Mucosa of descending colon (tissue), 3 donors: ENCODE data around the gene CCDC120. TPM values are rescaled to one million over a fixed set of nuclear protein-coding genes. Genes with fewer than 3 reads are reported as not detected.
A peak's percentile ranks its signal among the peaks of the same experiment; 100 is the strongest.

Source experiments
- ATAC-seq: fragments of 200-7000 bp; cut with Tn5 transposase; one replicate; pipeline ENCODE4 v1.9.1; 2020; ENCODE audit warnings: mild to moderate bottlenecking, moderate library complexity
- DNase-seq, 3 donors: peaks; one replicate each; pipeline ENCODE4 v3.0.0-alpha.2; 2020
- H3K36me3 ChIP-seq: fragments of 200-600 bp; one replicate; pipeline ENCODE4 v1.8.0; 2021; ENCODE audit warnings: low read depth, mild to moderate bottlenecking
- H3K4me1 ChIP-seq: fragments of 200-600 bp; one replicate; pipeline ENCODE4 v1.8.0; 2021; ENCODE audit warnings: low read depth, mild to moderate bottlenecking
- H3K4me3 ChIP-seq: fragments of 200-600 bp; one replicate; pipeline ENCODE4 v1.8.0; 2021; ENCODE audit warnings: mild to moderate bottlenecking
- H3K9me3 ChIP-seq: fragments of 200-600 bp; one replicate; pipeline ENCODE4 v1.8.0; 2021; ENCODE audit warnings: mild to moderate bottlenecking
- CTCF ChIP-seq: fragments of 200-600 bp; IDR thresholded peaks from one replicate; pipeline ENCODE4 v1.8.0; 2022; ENCODE audit warnings: antibody characterized with exemption, mild to moderate bottlenecking
- intact Hi-C, 2 donors: fragments of 100-400 bp; cut with DNase I in 1 of 2; cut with micrococcal nuclease in 1 of 2; formaldehyde crosslinking; loops; one replicate each; pipeline versions ENCODE4 v1.11.0 to v1.11.1; 2022; cut with DNase I, micrococcal nuclease
- total RNA-seq, 3 donors: library from RNA; stranded (reverse); fragmentation: NEBNext Ultra II Directional in 2 of 3; extraction: Animal tissue kit (Norgen Biotek cat#: 25700) in 2 of 3; gene quantifications; one replicate each; pipeline versions ENCODE4 v1.2.1 to v1.2.4, GENCODE V29; 2021 to 2023
- donor health status: DM: no; HTN: no; CAD: no; lungs with moderate emphysema.
- donor health status: DM: no; HTN: no; CAD: no.
- donor health status: DM: no; HTN: yes; CAD: no.

The CCDC120 gene
- total RNA-seq, 3 donors from 2014 or later: 11.6 to 16.7 (median 12.5) TPM

- Histone ChIP-seq H3K4me1 (peaks cover 4% of the 10 kb centered on the region), H3K9me3 (no peaks in the 10 kb centered on the region), H3K36me3 (no peaks in the 10 kb centered on the region), H3K4me3 (no peak overlapping the region)
- DNase-seq: peak; percentile 91 to 93 (median 93)
- intact Hi-C loops: no loop called here
- peak; percentile 96 for ATAC-seq
- TF ChIP-seq CTCF: no peak
Measured at GRCh38 chrX:49100704-49101628, 42.2 kb downstream of the CCDC120 start.

- H3K36me3 ChIP-seq: no peaks in the 10 kb centered on the region
- TF ChIP-seq CTCF: no peak
- peaks cover 4% of the 10 kb centered on the region for H3K4me1 ChIP-seq
- DNase-seq (no peak), ATAC-seq (peak; percentile 1)
- intact Hi-C loops: no loop called here
- no peak overlapping the region for H3K4me3 ChIP-seq
- no peaks in the 10 kb centered on the region for H3K9me3 ChIP-seq
Measured at GRCh38 chrX:49101629-49101984, 42.8 kb downstream of the CCDC120 start.

- Histone ChIP-seq H3K36me3 (no peaks in the 10 kb centered on the region), H3K9me3 (no peaks in the 10 kb centered on the region), H3K4me3 (no peak overlapping the region), H3K4me1 (peaks cover 4% of the 10 kb centered on the region)
- intact Hi-C loops: no loop called here
- no peak for DNase-seq
- no peak for TF ChIP-seq CTCF
- ATAC-seq: no peak
Measured at GRCh38 chrX:49102190-49102589, 43.4 kb downstream of the CCDC120 start.

GRCh38 chrX:49103637-49104036 is 44.8 kb downstream of the CCDC120 start:
- TF ChIP-seq CTCF: no peak
- H3K4me3 ChIP-seq: no peak overlapping the region
- peaks cover 4% of the 10 kb centered on the region for H3K4me1 ChIP-seq
- no peaks in the 10 kb centered on the region for H3K36me3 ChIP-seq
- intact Hi-C loops: no loop called here
- no peak for ATAC-seq
- H3K9me3 ChIP-seq: no peaks in the 10 kb centered on the region
- DNase-seq: no peak

GRCh38 chrX:49106296-49106695 is 47.5 kb downstream of the CCDC120 start:
- Histone ChIP-seq H3K36me3 (no peaks in the 10 kb centered on the region), H3K9me3 (no peaks in the 10 kb centered on the region), H3K4me3 (no peak overlapping the region), H3K4me1 (no peaks in the 10 kb centered on the region)
- no peak for ATAC-seq
- intact Hi-C loops: no loop called here
- TF ChIP-seq CTCF: no peak
- no peak for DNase-seq
